Measurements from ENCODE around the gene LMBR1L.

DNA sequence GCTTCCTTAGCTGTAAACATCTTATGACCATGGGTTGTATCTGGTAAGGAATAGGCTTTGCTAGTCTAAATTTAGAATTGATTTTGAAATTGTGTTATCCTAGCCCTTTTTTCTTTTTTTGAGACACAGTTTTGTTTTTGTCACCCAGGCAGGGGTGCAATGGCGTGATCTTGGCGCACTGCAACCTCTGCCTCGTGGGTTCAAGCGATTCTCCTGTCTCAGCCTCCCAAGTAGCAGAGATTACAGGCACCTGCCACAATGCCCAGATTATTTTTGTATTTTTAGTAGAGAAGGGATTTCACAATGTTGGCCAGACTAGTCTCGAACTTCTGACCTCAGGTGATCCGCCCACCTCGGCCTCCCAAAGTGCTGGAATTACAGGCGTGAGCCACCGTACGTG is 22.9 kb upstream of the LMBR1L start:
- TF ChIP-seq RAD21 (IDR thresholded peaks at IDR 0.05 in 1 of 2, conservative IDR thresholded peaks at IDR 0.05 in 1 of 2; ENCODE audit: low read depth in 2 of 2, low read length in 2 of 2) = no peak
- TF ChIP-seq GABPA (IDR thresholded peaks at IDR 0.05; ENCODE audit: borderline replicate concordance, insufficient read depth, low read length) = no peak
- TF ChIP-seq TBP (IDR thresholded peaks at IDR 0.05; ENCODE audit: low read depth, low read length) = no peak
- TF ChIP-seq, protein P1, sequence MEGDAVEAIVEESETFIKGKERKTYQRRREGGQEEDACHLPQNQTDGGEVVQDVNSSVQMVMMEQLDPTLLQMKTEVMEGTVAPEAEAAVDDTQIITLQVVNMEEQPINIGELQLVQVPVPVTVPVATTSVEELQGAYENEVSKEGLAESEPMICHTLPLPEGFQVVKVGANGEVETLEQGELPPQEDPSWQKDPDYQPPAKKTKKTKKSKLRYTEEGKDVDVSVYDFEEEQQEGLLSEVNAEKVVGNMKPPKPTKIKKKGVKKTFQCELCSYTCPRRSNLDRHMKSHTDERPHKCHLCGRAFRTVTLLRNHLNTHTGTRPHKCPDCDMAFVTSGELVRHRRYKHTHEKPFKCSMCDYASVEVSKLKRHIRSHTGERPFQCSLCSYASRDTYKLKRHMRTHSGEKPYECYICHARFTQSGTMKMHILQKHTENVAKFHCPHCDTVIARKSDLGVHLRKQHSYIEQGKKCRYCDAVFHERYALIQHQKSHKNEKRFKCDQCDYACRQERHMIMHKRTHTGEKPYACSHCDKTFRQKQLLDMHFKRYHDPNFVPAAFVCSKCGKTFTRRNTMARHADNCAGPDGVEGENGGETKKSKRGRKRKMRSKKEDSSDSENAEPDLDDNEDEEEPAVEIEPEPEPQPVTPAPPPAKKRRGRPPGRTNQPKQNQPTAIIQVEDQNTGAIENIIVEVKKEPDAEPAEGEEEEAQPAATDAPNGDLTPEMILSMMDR (IDR thresholded peaks at IDR 0.05; ENCODE audit: control extremely low read depth in 1 of 3, insufficient read depth in 1 of 3, low read depth in 1 of 3, low read length in 3 of 3) = no peak
- TF ChIP-seq POLR2A (IDR thresholded peaks at IDR 0.05; ENCODE audit: control extremely low read depth in 1 of 2, low read depth in 2 of 2, low read length in 2 of 2) = no peak

All from H1 (cell line).